Measurements from ENCODE around the gene PTPRT. TPM values are rescaled to one million over a fixed set of nuclear protein-coding genes. Genes with fewer than 3 reads are reported as not detected.
A peak's percentile ranks its signal among the peaks of the same experiment; 100 is the strongest.

The PTPRT gene
- total and polyA plus RNA-seq, 2 of the 13 experiments (the other 11 are each of a cell fraction or from before 2014, with no cell fraction given): under 0.01 to 0.09 TPM

GRCh38 chr20:42118001-42118400, 1071.7 kb downstream of the PTPRT start:
- H3K4me3 ChIP-seq (replicated peaks in 1 of 3; ENCODE audit: insufficient read depth in 1 of 3, low read depth in 2 of 3, low read length in 3 of 3): no peak overlapping the region
- H3K4me2 ChIP-seq (ENCODE audit: low read depth, low read length): no peak overlapping the region
- no peaks in the 10 kb centered on the region for H3K79me2 ChIP-seq (ENCODE audit: insufficient read depth, low read length)
- in situ Hi-C loops (cut with HindIII; ENCODE audit: extremely low pct_ligation_motif_present, low pct_unique_long_range_greater_than_20kb): no loop called here
- FAIRE-seq (no peak), DNase-seq (ENCODE audit: low spot score) (no peak), ATAC-seq (no peak)
- H3K9ac ChIP-seq (ENCODE audit: insufficient read depth, low read depth, low read length): no peak overlapping the region
- no peak overlapping the region for H2AFZ ChIP-seq (ENCODE audit: low read length)
- BruUV-seq (replicated peaks): no TSS peak
- no peaks in the 10 kb centered on the region for H4K20me1 ChIP-seq (ENCODE audit: insufficient read depth, low read length)
- H3K27ac ChIP-seq (ENCODE audit: extremely low read length, insufficient read depth, low read length): no peak overlapping the region
- no peaks in the 10 kb centered on the region for H3K27me3 ChIP-seq (ENCODE audit: control insufficient read depth in 1 of 2, insufficient read depth in 2 of 2, low read length in 2 of 2)
- intact Hi-C loops (cut with micrococcal nuclease; ENCODE audit: unreplicated experiment): no loop called here
- ChIA-PET CTCF (ENCODE audit: low intra/inter-chr PET ratio, low total read pairs) (no interaction called here), POLR2A (no interaction called here)
- no peaks in the 10 kb centered on the region for H3K36me3 ChIP-seq (replicated peaks in 1 of 2; ENCODE audit: control insufficient read depth in 1 of 2, insufficient read depth in 2 of 2, low read length in 2 of 2)
- H3K9me3 ChIP-seq (ENCODE audit: low read length): no peaks in the 10 kb centered on the region
- no peaks in the 10 kb centered on the region for H3K4me1 ChIP-seq (ENCODE audit: insufficient read depth, low read length)
- 4% methylated on average over 7 of the region's 7 CpGs for WGBS (ENCODE audit: low lambda C conversion rate)
- no peak for TF ChIP-seq NFE2L1 (CRISPR knock-in tag; IDR thresholded peaks at IDR 0.05; ENCODE audit: borderline replicate concordance)
- TF ChIP-seq FOXM1 (CRISPR knock-in tag; IDR thresholded peaks at IDR 0.05): no peak
- TF ChIP-seq NFAT5 (CRISPR knock-in tag; IDR thresholded peaks at IDR 0.05): no peak
- TF ChIP-seq ZNF567 (CRISPR knock-in tag; IDR thresholded peaks at IDR 0.05; ENCODE audit: borderline replicate concordance): no peak
- no peak for TF ChIP-seq ZNF784 (CRISPR knock-in tag; IDR thresholded peaks at IDR 0.05; ENCODE audit: borderline replicate concordance)
- no peak for TF ChIP-seq ZNF549 (CRISPR knock-in tag; IDR thresholded peaks at IDR 0.05)
- TF ChIP-seq MED13 (CRISPR knock-in tag; IDR thresholded peaks at IDR 0.05): no peak
- TF ChIP-seq ATF7 (IDR thresholded peaks at IDR 0.05): peak; percentile 98
- no peak for TF ChIP-seq ATF7 (CRISPR knock-in tag; IDR thresholded peaks at IDR 0.05)
- TF ChIP-seq CREB1 (IDR thresholded peaks at IDR 0.05): peak; percentile 80
- no peak for TF ChIP-seq CREB1 (CRISPR knock-in tag; IDR thresholded peaks at IDR 0.05)
